Ovary (tissue), 9 donors: ENCODE data around the gene CDAN1. TPM values are rescaled to one million over a fixed set of nuclear protein-coding genes. Genes with fewer than 3 reads are reported as not detected.

Experiments used
- DNase-seq, 5 donors: peaks; one replicate each; pipeline ENCODE4 v3.0.0-alpha.2; 2019 to 2020
- H3K27ac ChIP-seq, 2 donors: fragments of 200-600 bp; one replicate each; pipeline versions ENCODE4 v1.5.1 to v1.8.0; 2019 to 2022
- H3K27me3 ChIP-seq: fragments of 200-600 bp; one replicate; pipeline ENCODE4 v1.8.0; 2022
- H3K36me3 ChIP-seq: fragments of 200-600 bp; sonication (generic); one replicate; pipeline ENCODE4 v1.5.1; 2019
- H3K4me1 ChIP-seq: one replicate; pipeline ENCODE4 v1.8.1; 2013; ENCODE audit warnings: mild to moderate bottlenecking, moderate library complexity; ENCODE audit not compliant: insufficient read depth
- H3K4me3 ChIP-seq: fragments of 200-600 bp; sonication (generic); one replicate; pipeline ENCODE4 v1.5.1; 2017
- H3K9me3 ChIP-seq, 2 donors: fragments of 200-600 bp in 1 of 2; sonication (generic) in 1 of 2; one replicate each; pipeline versions ENCODE4 v1.5.1 to v1.8.1; 2013 to 2019; ENCODE audit warnings: mild to moderate bottlenecking in 1 of 2, moderate library complexity in 1 of 2
- CTCF ChIP-seq, 3 donors: fragments of 450-650 bp in 2 of 3; fragments of 200-600 bp in 1 of 3; IDR thresholded peaks; one replicate each; pipeline versions ENCODE4 v1.5.1 to v1.8.0; 2016 to 2022; ENCODE audit warnings: antibody characterized with exemption in 3 of 3, mild to moderate bottlenecking in 1 of 3
- EP300 ChIP-seq: sonication (generic); formaldehyde crosslinking; IDR thresholded peaks from one replicate; pipeline ENCODE4 v1.6.1; 2017; ENCODE audit warnings: antibody characterized with exemption
- POLR2A ChIP-seq: fragments of 450-650 bp; IDR thresholded peaks from one replicate; pipeline ENCODE4 v1.6.1; 2017; ENCODE audit warnings: antibody characterized with exemption, mild to moderate bottlenecking, moderate library complexity
- WGBS, 3 donors: extraction: QIAGEN DNeasy Blood & Tissue Kit in 1 of 3; methylation state at CpG; one replicate each; pipeline versions ENCODE4 v1.1.5 to v1.1.7; 2013 to 2017; 5-methylcytosine and 5-hydroxymethylcytosine counted together
- intact Hi-C, 4 donors: fragments of 100-400 bp; cut with DNase I; formaldehyde crosslinking; loops; one replicate each; pipeline versions ENCODE4 v1.11.0 to v1.15.1; 2022 to 2023
- polyA plus RNA-seq, 2 donors: library from polyadenylated mRNA; stranded (reverse); fragments of 200-250 nt in 1 of 2; fragments of 350-450 nt in 1 of 2; fragmentation: Illumina TruSeq in 1 of 2; extraction: RNeasy Lipid Tissue Mini Kit (QIAGEN cat#74804) in 1 of 2; gene quantifications; one replicate each; pipeline ENCODE4 v1.2.3, GENCODE V29; 2013 to 2014
- total RNA-seq, 7 donors: library from RNA; depleted of rRNA in 2 of 7; stranded (reverse); fragments of >200 nt in 2 of 7; fragmentation: NEBNext Ultra II Directional in 3 of 7; extraction: Animal tissue kit (Norgen Biotek cat#: 25700) in 3 of 7; gene quantifications; one replicate each; pipeline versions ENCODE4 v1.1.0 to v1.2.4, GENCODE V29; 2016 to 2023
- donor health status: DM: no; HTN: no; CAD: no; lungs with moderate emphysema.
- donor health status: DM: no; HTN: no; CAD: no.
- donor health status: Bipolar disorder and iron deficiency.
- donor health status: DM: yes; HTN: yes; CAD: no.
- donor health status: DM: no; HTN: no; CAD: no.
- donor health status: DM: yes; HTN: yes; CAD: no.

Gene CDAN1
- total and polyA plus RNA-seq, 9 donors, result 7.5 to 50.6 (median 25.9) TPM

GRCh38 chr15:42736178-42736792, 643 bp downstream of the CDAN1 start:
- Histone ChIP-seq H3K27ac (peak overlapping the region; percentile 78 to 93), H3K27me3 (no peaks in the 10 kb centered on the region), H3K36me3 (no peaks in the 10 kb centered on the region), H3K4me3 (peak overlapping the region; percentile 75), H3K4me1 (peaks cover 2% of the 10 kb centered on the region), H3K9me3 (no peaks in the 10 kb centered on the region)
- no peak for TF ChIP-seq CTCF (IDR thresholded peaks at IDR 0.05)
- TF ChIP-seq EP300, result no peak
- no peak for TF ChIP-seq POLR2A
- intact Hi-C loops, result loop anchor here in 2 of 4 donors (10.0 kb wide), 1 partner anchor 189 kb away; the partner anchor contains the start of gene TTBK2 (in 2 of the 2)
- DNase-seq, result peak; percentile 55 to 80 (median 64)
- 1% methylated on average over 45 to 55 of the region's 55 CpGs for WGBS, 3 donors

- peaks cover 2% of the 10 kb centered on the region for H3K4me1 ChIP-seq
- TF ChIP-seq POLR2A (no peak), CTCF (IDR thresholded peaks at IDR 0.05) (no peak), EP300 (no peak)
- peak overlapping the region; percentile 78 to 93 for H3K27ac ChIP-seq
- H3K9me3 ChIP-seq, result no peaks in the 10 kb centered on the region
- H3K36me3 ChIP-seq, result no peaks in the 10 kb centered on the region
- no peaks in the 10 kb centered on the region for H3K27me3 ChIP-seq
- WGBS, 3 donors, result 71 to 78% (median 74%) methylated on average over 19 of the region's 19 CpGs
- intact Hi-C loops, result loop anchor here in 2 of 4 donors (10.0 kb wide), 1 partner anchor 189 kb away; the partner anchor contains the start of gene TTBK2 (in 2 of the 2)
- H3K4me3 ChIP-seq, result peak overlapping the region; percentile 75
- no peak for DNase-seq
Measured at GRCh38 chr15:42735382-42736165, 1.4 kb downstream of the CDAN1 start.

- H3K9me3 ChIP-seq, result no peaks in the 10 kb centered on the region
- TF ChIP-seq EP300 (no peak), POLR2A (no peak), CTCF (IDR thresholded peaks at IDR 0.05) (no peak)
- no peak overlapping the region for H3K4me3 ChIP-seq
- 83 to 84% (median 83%) methylated on average over 6 of the region's 6 CpGs for WGBS, 3 donors
- H3K4me1 ChIP-seq, result peaks cover 2% of the 10 kb centered on the region
- no peaks in the 10 kb centered on the region for H3K36me3 ChIP-seq
- DNase-seq, result no peak
- H3K27ac ChIP-seq, result no peak overlapping the region
- intact Hi-C loops, result loop anchor here in 2 of 4 donors (10.0 kb wide), 1 partner anchor 191 kb away; the partner anchor contains the start of gene TTBK2 (in 2 of the 2)
- H3K27me3 ChIP-seq, result no peaks in the 10 kb centered on the region
Measured at GRCh38 chr15:42734076-42734672, 2.8 kb downstream of the CDAN1 start.

GRCh38 chr15:42733027-42733426, 3.9 kb downstream of the CDAN1 start:
- WGBS, 3 donors, result 86 to 88% (median 87%) methylated on average over 11 of the region's 11 CpGs
- Histone ChIP-seq H3K9me3 (no peaks in the 10 kb centered on the region), H3K4me3 (no peak overlapping the region), H3K4me1 (peaks cover 2% of the 10 kb centered on the region), H3K27me3 (no peaks in the 10 kb centered on the region), H3K36me3 (no peaks in the 10 kb centered on the region), H3K27ac (no peak overlapping the region)
- intact Hi-C loops, result loop anchor here in 2 of 4 donors (10.0 kb wide), 1 partner anchor 192 kb away; the partner anchor contains the start of gene TTBK2 (in 2 of the 2)
- TF ChIP-seq POLR2A (no peak), CTCF (IDR thresholded peaks at IDR 0.05) (no peak), EP300 (no peak)
- DNase-seq, result no peak
